GM18502 (cell line): ENCODE measurements around the gene PRPSAP2.
"Not testable (repeated sequence)": the region's sequence is repeated elsewhere in the genome, so short reads cannot be mapped to it uniquely, and the experiment has no call there.

Experiments
- ATAC-seq: cut with Tn5 transposase; IDR thresholded peaks from one replicate; pipeline ENCODE4 v1.9.1; 2021; ENCODE audit warnings: mild to moderate bottlenecking; ENCODE audit not compliant: unreplicated experiment, poor library complexity

The PRPSAP2 gene

DNA sequence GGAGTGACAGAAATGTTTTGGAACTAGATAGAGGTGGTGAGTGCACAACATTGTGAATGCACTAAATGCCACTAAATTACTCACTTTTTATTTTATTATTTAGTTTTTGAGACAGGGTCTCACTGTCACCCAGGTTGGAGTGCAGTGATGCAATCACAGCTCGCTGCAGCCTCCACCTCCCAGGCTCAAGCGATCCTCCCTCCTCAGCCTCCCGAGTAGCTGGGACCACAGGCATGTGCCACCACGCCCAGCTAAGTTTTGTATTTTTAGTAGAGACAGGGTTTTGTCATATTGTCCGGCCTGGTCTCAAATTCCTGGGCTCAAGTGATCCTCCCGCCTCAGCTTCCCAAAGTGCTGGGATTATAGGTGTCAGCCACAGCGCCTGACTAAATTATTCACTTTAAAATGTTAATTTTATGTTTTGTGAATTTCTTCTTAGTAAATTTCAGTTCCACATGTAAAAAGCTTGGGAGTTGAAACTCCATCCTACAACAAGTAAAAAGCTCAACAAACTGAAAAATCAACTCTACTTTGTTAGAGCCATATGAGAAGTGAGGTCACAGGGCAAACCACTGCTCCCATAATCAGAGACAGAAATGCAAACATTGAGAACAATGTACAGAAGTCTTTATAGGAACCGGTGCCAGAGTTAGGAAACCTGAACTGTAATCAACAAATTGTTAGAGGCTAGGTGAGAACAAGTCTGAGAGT is 80.2 kb downstream of the PRPSAP2 start:
- ATAC-seq, result no peak

GRCh38 chr17:18938692-18939023 is 80.7 kb downstream of the PRPSAP2 start:
- ATAC-seq, result no peak

GRCh38 chr17:18944646-18945045 is 86.7 kb downstream of the PRPSAP2 start:
- ATAC-seq, result no peak

DNA sequence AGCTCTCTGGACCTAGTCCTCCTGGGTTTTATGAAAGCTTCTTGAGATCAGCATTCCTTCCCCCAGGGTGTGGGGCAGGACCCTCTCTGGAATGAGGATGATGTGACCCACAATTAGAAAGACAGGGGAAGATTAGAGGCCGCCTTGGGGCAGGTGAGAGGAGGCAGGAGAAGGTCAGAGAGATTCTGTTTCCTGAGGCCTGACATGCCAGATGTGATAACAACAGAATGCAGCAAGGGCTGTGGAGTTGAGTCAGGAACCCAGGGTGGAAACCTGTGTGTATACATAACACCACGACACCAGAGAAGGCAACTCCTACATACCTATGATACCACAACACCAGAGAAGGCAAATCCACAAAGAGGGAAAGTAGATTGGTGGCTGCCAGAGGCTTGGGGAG is 88.6 kb downstream of the PRPSAP2 start:
- no peak for ATAC-seq

GRCh38 chr17:18947866-18948265 is 89.9 kb downstream of the PRPSAP2 start:
- ATAC-seq, result no peak

GRCh38 chr17:18948476-18949006 is 90.6 kb downstream of the PRPSAP2 start:
- no peak for ATAC-seq

DNA sequence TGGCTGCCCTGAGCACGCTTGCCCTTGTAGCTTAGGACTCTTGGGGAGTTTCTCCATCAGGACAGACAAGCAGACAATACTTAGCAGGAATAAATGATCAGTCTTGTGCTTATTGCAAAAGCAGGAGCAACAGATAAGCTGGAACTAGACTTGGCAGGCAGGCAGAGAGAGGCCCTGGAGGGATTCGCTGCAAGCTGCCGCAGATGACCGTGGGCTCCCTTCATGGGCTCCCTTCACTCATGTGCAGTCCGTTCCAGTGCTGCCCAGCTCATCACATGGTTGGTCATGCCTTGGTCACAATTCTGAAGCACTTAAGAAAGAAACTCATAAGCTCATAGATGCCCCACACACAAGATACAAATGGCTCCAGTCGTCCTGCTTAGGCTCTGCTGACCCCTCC is 91.6 kb downstream of the PRPSAP2 start:
- ATAC-seq, result no peak

- ATAC-seq, result no peak
Observed at GRCh38 chr17:18950346-18950745, 92.4 kb downstream of the PRPSAP2 start.

DNA sequence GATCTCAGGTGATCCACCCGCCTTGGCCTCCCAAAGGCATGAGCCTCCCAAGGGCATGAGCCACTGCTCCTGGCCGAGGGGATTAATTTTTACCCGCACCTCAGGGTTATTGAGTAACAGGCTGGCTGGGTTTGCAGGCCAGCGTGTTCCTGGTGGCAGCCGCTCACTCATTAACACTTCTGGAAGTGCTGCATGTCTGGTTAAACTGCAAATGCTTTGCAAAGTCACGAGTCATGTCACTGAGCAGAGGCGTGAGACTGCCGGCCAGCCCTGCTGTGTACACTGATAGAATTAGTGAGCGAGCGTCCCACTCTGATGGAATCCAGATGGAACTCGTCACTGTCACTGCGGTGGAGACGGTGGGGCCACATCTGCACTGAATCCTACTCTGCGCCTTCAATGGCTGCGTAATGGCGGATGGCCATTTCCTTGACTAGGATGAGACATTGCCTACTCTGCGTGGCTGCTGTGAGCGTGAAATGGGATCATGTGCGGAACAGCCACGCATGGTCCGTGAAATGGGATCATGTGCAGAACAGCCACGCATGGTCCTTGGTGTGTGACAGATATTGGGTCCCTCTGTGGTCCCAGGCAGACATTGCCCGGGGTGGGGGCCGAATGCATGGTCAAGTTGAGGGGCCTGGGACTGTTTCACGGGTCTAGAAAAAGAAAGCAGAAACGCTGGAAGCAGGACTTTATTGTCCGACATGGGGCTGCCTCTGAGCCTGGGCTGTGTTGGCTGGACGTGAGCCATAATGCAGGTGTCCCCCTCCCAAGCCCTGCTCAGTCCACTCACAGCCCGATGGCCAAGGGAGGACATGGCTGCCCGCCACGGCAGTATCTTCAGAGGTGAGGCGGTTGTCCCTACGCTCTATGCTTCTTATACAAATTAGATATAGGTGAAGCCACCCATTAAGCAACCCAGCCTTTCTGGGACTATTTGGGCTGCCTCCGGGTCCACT is 93.3 kb downstream of the PRPSAP2 start:
- no peak for ATAC-seq

GRCh38 chr17:18951941-18952842 is 94.3 kb downstream of the PRPSAP2 start, which contains the start of gene SLC5A10:
SLC5A10 (plus strand) TSS chr17:18952165; CDS start chr17:18952206, 41 bp downstream.
- ATAC-seq, result no peak

DNA sequence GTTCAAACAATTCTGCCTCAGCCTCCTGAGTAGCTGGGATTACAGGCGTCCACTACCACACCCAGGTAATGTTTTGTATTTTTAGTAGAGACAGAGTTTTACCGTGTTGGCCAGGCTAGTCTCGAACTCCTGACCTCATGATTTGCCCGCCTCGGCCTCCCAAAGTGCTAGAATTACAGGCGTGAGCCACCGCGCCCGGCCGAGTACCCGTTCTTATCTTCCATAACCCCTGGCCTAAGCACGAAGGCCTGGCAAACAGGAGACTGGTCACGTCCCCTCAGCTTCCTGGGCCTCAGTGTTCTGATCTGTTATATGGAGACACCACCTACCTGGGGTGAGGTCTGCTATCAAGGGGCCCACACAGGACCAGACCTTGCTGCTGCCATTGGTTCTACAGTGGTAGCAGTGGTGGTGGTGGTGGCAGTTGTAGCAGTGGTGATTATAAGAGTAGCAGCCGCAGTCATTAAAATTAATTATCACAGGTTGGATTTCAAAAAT is 95.3 kb downstream of the PRPSAP2 start:
- no peak for ATAC-seq

GRCh38 chr17:18954321-18954720 is 96.4 kb downstream of the PRPSAP2 start:
- no peak for ATAC-seq

GRCh38 chr17:18955009-18955408 is 97.1 kb downstream of the PRPSAP2 start:
- ATAC-seq, result no peak

DNA sequence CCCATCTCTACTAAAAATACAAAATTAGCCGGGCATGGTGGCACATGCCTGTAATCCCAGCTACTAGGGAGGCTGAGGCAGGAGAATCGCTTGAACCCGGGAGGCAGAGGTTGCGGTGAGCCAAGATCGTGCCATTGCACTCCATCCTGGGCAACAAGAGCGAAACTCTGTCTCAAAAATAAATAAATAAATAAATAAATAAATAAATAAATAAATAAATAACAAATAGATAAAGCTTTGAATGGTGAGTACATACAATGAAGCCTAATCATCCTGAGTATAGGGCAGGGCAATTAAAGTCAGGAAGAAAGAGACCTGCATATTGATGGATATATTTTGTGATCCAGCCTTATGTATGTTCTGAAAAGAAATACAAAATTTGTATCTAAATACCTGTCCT is 98.1 kb downstream of the PRPSAP2 start:
- ATAC-seq, result not testable (repeated sequence)

DNA sequence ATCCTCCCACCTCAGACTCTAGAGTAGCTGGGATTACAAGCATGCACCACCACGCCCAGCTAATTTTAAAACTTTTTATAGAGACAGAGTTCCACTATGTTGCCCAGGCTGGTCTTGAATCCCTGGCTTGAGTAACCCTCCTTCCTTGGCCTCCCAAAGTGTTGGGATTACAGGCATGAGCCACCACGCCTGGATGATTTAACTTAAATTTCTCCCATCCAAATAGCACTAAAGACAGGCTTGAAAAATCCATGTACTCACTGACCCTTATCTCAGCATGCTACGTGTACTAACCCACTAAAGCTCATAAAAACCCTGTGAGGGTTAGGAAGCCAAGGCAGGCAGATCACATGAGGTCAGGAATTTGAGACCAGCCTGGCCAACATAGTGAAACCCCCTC is 98.7 kb downstream of the PRPSAP2 start:
- no peak for ATAC-seq

DNA sequence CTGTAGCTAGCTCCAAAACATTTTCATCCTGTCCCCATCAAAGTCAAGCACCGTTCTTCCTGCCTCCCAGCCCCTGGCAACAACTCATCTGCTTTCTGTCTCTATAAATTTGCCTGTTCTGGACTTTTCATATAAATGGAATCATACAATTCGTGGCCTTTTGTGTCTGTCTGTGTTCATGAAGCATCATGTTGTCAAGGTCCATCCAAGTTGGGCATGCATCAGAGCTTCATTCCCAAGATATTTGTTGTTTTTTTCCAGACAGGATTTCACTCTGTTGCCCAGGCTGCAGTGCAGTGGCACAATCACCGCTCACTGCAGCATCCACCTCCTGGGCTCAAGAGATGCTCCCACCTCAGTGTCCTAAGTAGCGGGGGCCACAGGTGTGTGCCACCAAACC is 99.9 kb downstream of the PRPSAP2 start:
- ATAC-seq, result no peak

- no peak for ATAC-seq
Observed at GRCh38 chr17:18958611-18959010, 100.7 kb downstream of the PRPSAP2 start.

- ATAC-seq, result no peak
Observed at GRCh38 chr17:18959071-18959844, 101.3 kb downstream of the PRPSAP2 start.

DNA sequence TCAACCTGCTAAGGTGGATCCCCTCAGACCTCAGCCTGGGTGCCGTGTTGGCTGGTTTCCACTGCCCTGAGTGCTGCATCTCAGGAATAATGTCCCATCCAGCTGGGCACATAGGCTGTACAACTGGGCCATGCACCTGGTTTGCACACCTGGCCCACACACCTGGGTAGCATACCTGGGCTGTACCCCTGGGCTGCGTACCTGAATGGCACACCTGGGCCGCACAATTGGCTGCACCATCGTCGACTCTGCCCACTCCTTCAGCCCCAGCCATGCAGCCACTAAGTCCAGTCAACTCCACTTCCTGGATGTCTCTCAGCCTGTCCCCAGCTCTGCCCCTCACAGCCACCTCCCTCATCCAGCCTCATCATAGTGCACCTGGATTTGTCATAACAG is 101.9 kb downstream of the PRPSAP2 start:
- no peak for ATAC-seq
